Fibroblast of peridontal ligament (primary cell): Measurements from ENCODE around the gene ARHGEF9.
A peak's percentile ranks its signal among the peaks of the same experiment; 100 is the strongest.
"Not testable (repeated sequence)": the region's sequence is repeated elsewhere in the genome, so short reads cannot be mapped to it uniquely, and the experiment has no call there.

Experiments
- DNase-seq: peaks from one replicate; pipeline ENCODE4 v3.0.0-alpha.2; 2010; ENCODE audit errors: extremely low read depth

The ARHGEF9 gene

GRCh38 chrX:63784902-63785707 lies at the start of gene ARHGEF9:
TSS of gene ARHGEF9 (minus strand) at chrX:63785214. CDS start at chrX:63785145, 69 bp downstream.
- DNase-seq, result peak; percentile 7

DNA sequence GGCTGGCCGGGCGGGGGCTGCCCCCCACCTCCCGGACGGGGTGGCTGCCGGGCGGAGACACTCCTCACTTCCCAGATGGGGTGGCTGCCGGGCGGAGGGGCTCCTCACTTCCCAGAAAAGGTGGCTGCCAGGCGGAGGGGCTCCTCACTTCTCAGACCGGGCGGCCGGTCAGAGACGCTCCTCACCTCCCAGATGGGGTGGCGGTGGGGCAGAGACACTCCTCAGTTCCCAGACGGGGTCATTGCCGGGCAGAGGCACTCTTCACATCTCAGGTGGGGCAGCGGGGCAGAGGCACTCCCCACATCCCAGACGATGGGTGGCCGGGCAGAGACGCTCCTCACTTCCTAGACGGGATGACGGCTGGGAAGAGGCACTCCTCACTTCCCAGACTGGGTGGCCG lies 40.4 kb upstream of the ARHGEF9 start:
- not testable (repeated sequence) for DNase-seq

GRCh38 chrX:63818156-63818555 lies 33.1 kb upstream of the ARHGEF9 start:
- DNase-seq, result no peak

- no peak for DNase-seq
Measured at GRCh38 chrX:63817696-63818095, 32.7 kb upstream of the ARHGEF9 start.

- DNase-seq, result no peak
Measured at GRCh38 chrX:63812823-63813222, 27.8 kb upstream of the ARHGEF9 start.

GRCh38 chrX:63810746-63811145 lies 25.7 kb upstream of the ARHGEF9 start:
- DNase-seq, result no peak

GRCh38 chrX:63809173-63809572 lies 24.2 kb upstream of the ARHGEF9 start:
- DNase-seq, result no peak

- not testable (repeated sequence) for DNase-seq
Measured at GRCh38 chrX:63795406-63795805, 10.4 kb upstream of the ARHGEF9 start.

DNA sequence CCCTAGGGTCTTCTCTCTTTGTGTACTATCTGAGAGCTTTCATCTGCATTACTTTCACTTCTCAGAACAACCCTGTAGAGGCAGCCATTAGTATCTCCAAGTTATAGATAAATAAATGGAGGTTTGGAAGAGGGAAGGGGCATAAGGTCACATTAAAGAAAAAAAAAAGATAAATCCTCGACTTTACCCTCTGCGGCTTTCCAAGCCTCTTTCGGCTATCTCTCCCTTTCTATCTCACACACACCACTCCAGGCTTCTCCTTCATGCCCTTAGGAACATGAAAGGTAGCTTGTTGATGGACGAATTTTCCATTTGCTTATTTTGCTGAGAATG lies 660 bp upstream of the ARHGEF9 start:
- no peak for DNase-seq

- no peak for DNase-seq
Measured at GRCh38 chrX:63784346-63784901, 590 bp downstream of the ARHGEF9 start.

DNA sequence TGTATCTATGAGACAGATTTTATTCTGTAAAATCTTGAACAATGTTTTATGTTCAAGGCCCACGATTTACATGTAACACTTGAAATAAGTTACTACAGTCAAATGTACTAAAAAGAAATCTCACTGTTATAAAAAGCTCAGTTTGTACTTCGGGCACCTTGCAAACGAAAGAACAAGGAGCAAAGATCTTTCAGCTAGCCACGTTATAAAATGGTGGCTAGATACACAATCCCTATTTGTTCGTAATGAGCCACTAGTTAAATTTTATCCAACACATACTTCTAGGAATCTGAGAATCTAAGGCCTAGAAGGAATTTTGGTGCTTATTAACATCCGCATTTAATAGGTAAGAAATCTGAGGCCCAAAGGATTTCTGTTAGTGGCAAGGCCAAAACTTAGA lies 2.5 kb downstream of the ARHGEF9 start:
- DNase-seq, result no peak

GRCh38 chrX:63768760-63769159 lies 16.3 kb downstream of the ARHGEF9 start:
- DNase-seq, result no peak

- no peak for DNase-seq
Measured at GRCh38 chrX:63765712-63766111, 19.3 kb downstream of the ARHGEF9 start.

GRCh38 chrX:63764946-63765345 lies 20.1 kb downstream of the ARHGEF9 start:
- DNase-seq, result peak; percentile 2

- DNase-seq, result no peak
Measured at GRCh38 chrX:63761639-63762038, 23.4 kb downstream of the ARHGEF9 start.

DNA sequence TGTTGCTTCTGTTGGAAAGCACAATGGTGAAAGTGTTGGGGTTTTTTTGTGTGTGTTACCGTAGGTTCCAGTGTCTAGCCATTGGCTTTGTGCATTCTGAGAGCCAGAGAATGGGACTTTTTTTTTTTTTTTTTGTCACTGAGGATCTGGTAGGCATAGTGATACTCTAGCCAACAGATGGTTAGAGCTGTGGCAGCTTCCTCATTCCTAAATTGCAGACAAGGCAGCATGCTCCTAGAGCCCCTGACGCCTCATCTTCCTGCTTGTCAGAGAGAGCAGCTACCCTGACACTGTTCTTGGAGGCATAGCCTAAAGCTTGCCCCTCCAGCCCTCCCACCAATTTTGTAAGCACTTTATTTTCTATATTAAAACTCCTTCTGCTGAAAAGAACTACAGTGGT lies 27.0 kb downstream of the ARHGEF9 start:
- no peak for DNase-seq

GRCh38 chrX:63755892-63756291 lies 29.1 kb downstream of the ARHGEF9 start:
- peak; percentile 6 for DNase-seq

DNA sequence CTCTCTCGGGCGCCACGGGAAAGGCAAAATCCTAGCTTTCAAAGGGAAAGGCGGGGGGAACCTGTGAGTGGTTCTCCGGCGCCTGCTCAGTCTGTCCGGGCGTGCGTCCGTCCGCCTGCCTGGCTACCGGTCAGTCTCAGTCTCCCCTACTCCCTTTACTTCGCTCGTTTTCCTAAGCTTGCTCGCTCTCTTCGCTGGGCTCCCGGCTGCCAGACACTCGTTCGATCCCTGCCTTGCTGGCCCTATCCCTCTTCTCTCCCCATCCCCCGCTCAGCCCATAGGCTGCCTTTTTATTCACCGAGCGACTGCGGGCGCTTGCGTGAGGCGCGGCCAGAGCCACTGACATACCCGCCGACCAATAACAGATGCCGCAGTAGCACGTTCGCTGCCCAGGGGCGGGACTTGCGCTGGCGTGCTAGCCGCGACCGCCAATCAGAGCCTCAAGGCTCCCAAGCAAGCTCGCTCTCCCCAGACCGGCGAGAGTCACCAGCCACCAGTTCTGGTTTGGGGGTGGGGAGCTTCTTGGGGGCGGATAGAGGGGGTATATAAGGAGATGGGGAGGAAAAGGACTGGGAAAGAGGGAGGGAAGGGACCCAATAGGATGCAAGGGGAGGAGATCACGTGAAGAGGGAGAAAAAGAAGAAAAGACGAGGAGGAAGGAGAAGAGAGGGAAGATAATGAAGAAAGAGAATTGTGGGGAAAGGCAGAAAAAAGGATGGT lies 30.0 kb downstream of the ARHGEF9 start:
- DNase-seq, result peak; percentile 91

DNA sequence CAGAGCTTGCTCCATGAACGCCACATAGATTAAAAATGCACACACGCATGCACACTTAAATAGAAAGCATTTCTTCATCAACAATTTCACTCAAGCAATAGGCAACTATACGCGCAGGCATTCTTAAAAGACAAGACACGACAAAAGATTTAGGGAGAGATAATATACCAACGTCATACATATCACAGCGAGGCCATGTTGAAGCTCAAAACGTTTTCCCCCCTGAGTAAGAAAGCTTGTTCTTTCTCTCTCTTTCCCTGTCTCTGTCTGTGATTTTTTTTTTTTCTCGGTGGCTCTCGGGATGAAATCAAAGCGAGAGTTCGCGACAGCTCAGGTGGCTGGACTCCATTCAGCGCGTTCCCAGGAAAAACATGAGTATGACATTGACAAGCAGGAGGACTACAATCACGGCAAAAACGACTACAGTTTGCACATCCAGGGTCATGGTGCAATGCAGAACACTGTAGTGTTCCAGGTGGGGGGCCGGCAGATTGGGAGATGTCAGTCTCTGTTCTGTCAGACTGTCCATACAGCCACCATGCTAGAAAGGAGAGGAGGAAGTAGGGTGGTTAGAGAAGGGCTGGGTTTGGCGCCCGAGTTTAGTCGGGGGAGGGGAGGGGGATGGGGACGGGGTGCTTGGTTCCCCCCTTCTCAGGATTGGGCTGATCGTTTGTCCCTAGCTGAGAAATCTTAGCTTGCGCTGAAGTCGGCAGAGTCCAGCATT lies 30.7 kb downstream of the ARHGEF9 start:
- DNase-seq, result peak; percentile 13

DNA sequence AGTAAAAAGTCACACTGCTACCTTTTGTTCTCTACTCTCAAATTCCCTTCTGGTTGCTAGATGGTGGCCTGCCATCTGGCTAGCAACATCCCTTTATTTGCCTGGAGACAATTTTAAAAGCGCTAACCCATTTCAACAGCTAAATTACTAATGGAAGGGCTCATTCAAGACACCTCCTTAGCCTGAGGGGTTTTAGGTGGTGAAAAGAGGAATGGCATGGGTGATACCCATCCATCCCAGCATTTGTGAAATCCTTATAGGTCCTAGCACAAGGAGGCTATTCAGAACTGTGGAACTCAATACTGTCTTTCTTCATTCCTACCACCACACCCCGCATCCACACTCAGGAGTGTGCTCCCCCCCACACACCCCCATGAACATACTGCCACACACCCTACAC lies 33.5 kb downstream of the ARHGEF9 start:
- DNase-seq, result no peak

DNA sequence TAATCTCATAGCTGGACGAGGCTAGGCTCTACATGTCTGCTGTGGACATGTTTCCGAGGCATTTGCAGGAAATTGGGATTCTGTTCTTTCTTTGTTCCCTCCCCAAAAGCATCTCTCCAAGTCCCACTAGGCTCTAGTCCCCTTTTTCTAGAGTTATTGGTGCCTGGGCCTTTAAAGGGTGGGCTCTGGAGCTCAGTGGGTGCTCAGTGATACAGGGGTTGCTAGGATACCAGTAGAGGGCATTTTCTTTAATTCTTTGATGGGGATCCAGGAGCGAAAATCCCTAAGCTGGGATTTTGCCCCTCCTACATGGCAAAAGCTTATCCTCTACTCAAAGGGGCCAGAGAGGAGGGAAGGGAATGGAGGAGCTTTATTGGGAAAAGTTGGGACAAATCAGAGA lies 34.2 kb downstream of the ARHGEF9 start:
- DNase-seq, result no peak

DNA sequence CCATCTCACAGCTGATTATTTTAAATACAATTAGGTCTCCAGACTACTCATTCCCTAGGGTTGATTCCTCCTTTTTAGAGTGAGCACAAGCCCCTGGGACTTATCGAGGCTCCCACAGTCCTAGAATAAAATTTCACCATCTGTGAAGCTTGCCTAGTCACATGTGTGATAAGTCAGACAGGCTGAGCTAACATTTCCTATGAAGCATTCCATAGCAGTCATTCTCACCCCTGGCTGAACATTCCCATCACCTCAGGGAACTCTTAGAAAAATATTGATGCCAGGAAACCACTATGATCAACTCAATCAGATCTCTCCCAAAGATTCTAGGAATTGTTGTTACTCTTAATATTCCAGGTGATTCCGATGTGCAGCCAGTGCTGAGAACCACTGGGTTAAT lies 37.7 kb downstream of the ARHGEF9 start:
- peak; percentile 65 for DNase-seq
